ENCODE data around the gene DOCK8.

DOCK8 gene

GRCh38 chr9:251398-251797, 36.7 kb downstream of the DOCK8 start:
- H3K4me3 ChIP-seq (ENCODE audit: low read depth, low read length) = no peak overlapping the region
- TF ChIP-seq CTCF (IDR thresholded peaks at IDR 0.05; ENCODE audit: low read depth, low read length) = no peak

GRCh38 chr9:253539-253938, 38.9 kb downstream of the DOCK8 start:
- H3K4me3 ChIP-seq (ENCODE audit: low read depth, low read length) = no peak overlapping the region
- no peak for TF ChIP-seq CTCF (IDR thresholded peaks at IDR 0.05; ENCODE audit: low read depth, low read length)

DNA sequence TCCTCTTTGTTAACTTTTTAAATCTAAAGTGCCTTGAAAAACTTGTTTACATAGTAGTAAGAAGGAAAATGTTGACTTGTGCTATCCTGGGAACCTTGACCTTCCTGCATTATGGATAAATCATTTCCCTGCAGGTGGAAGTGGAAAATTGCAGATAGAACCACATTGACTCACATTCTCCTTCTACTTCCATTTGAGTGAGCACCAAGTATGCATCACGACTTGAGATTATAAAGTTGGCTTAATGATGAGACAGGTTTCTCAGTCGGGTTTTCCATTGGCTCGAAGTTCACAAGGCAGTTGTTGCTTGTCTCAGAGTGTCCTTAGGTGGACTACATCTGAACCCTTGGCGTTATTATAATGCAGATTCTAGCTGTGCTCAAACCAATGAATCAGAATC, 39.9 kb downstream of the DOCK8 start:
- no peak overlapping the region for H3K4me3 ChIP-seq (ENCODE audit: low read depth, low read length)

DNA sequence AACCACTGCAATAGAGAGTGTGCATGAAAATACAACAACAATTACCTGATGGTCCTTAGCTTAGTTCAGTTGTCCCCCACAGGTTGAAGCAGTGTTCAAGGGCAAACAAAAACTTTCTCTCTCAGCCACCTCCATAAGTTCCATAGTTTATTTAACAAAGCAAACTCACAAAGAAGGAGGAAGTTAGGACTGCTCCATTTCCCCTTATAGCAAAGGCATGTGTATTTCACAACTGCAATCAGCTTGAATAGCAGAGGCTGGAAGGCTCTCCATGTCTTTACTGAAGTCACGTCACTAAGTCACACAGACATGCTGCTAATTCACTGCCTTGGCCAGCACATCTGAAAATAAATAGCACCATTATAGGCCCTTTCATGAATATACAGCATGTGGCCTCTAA, 43.3 kb downstream of the DOCK8 start:
- TF ChIP-seq CTCF (IDR thresholded peaks at IDR 0.05; ENCODE audit: low read depth, low read length) = no peak
- H3K4me3 ChIP-seq (ENCODE audit: low read depth, low read length) = no peak overlapping the region

More for the DNA sequence above, 39.9 kb downstream of the DOCK8 start:
- no peak for TF ChIP-seq CTCF (IDR thresholded peaks at IDR 0.05; ENCODE audit: low read depth, low read length)

DNA sequence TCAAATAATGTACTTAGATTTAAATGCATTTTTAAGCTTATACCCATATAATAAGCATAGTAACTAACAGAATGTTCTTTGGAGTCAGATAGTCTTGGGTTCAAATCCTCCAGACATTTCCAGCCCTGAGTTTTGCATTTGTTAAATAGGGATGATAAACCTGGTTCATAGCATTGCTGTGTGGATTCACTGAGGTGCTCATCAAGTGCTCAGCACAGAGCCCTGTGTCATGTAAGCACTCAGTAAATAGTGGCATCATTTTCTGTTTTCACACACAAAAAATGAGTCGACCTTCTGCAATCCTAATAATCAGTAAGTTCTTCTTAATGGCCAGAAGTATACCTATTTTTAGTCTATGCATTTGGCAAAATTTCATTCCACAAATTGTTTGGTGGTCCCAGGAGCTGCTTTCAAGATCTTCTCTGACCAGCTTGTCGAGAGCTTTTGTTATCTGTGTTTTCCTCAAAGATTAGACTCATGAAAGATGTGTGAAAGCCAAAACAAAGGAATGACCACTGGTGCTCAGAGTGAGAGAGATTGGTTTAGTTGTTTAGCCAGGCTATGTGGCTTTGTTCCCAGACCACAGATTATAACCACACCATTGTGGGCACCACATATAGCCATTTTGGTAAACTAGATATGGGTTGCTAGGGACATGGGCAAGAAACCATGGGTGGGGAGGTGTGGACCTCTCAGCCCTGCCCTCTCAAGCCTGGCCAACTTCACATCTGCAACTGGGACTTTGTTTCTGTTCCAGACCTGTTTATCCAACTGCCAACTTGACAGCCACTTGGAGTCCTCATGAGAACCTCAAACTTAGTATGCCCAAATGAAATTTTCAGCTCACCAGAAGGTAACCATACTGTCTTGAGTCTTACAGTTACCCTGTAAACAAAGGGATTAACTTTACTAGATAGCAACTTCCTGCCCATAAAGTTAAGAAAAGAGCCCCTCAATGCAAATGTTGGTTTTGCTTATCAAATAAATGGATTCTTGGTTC, 45.0 kb downstream of the DOCK8 start:
- no peak overlapping the region for H3K4me3 ChIP-seq (ENCODE audit: low read depth, low read length)
- no peak for TF ChIP-seq CTCF (IDR thresholded peaks at IDR 0.05; ENCODE audit: low read depth, low read length)

GRCh38 chr9:264231-264630, 49.6 kb downstream of the DOCK8 start:
- TF ChIP-seq CTCF (IDR thresholded peaks at IDR 0.05; ENCODE audit: low read depth, low read length) = no peak
- H3K4me3 ChIP-seq (ENCODE audit: low read depth, low read length) = no peak overlapping the region

DNA sequence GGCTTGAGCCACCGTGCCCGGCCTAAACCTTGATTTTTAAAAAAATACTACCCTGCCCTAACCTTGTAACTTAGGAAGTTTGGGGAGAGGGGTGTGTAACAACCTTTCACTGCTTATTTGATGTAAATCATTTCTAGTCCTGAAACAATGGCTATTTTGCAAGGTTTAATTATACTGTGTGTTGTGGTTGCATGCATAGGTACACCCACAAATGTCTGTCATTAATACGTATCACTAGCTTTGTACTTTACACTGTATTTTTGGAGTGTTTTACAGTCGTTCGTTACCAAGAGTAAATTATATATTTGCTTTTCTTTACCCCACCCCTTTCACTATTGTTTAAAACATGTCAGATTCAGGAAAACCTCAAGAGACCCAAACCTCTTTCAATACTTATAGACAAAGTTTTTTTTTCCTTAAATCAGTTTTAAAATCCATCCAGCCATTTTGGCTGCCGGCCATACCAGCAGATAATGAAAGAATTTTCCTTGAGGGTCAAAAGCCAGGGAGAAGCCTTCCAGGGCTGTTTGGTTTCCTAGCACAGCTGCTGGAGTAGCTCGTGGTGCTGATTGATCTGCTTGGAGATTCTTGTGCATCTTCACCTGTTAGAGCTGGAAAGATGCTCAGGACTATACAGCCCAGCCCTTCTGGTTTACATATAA, 50.7 kb downstream of the DOCK8 start:
- H3K4me3 ChIP-seq (ENCODE audit: low read depth, low read length) = no peak overlapping the region
- no peak for TF ChIP-seq CTCF (IDR thresholded peaks at IDR 0.05; ENCODE audit: low read depth, low read length)
